ENCODE results near the gene SNCG. TPM values are rescaled to one million over a fixed set of nuclear protein-coding genes. Genes with fewer than 3 reads are reported as not detected.
A peak's percentile ranks its signal among the peaks of the same experiment; 100 is the strongest.

SNCG gene
- total and polyA plus RNA-seq, 4 experiments from 2014 or later: not detected

DNA sequence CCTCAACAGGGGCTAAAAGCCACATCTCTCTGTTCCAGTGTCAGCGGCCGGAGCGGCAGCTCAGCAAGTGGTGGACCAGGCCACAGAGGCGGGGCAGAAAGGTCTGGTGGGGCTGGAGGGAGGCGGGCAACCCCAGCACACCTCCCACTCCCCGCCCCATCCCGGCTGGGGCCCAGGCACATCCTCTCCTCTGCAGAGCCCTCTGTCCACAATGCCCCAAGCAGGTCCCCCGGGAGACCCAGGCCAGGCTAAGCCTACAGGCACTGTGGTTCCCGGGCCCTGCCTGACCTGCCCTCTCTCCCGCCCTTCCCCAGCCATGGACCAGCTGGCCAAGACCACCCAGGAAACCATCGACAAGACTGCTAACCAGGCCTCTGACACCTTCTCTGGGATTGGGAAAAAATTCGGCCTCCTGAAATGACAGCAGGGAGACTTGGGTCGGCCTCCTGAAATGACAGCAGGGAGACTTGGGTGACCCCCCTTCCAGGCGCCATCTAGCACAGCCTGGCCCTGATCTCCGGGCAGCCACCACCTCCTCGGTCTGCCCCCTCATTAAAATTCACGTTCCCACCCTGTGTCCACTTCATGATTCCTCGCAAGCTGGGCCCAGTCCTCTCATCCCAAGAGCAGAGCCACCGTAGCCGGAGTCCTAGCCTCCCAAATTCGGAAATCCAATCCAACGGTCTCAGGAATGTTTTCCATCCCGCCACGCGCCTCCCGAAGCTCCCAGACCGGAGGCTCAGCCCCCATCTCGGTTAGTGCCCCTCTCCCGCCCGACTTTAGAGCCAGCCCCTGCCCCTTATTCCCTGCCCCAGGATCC lies 12.0 kb downstream of the SNCG start:
- DNase-seq: peak in 1 of 5 donors; percentile 13
- no peaks in the 10 kb centered on the region for H3K9me3 Mint-ChIP-seq
- H3K4me3 Mint-ChIP-seq: peak overlapping the region; percentile 64 to 88 (median 83)
- Histone ChIP-seq H3K27ac (ENCODE audit: low read depth, low read length) (peak overlapping the region; percentile 76), H3K4me1 (ENCODE audit: insufficient read depth, low read length) (peaks cover 54% of the 10 kb centered on the region), H3K9me3 (ENCODE audit: control insufficient read depth in 1 of 2, low read length in 2 of 2) (no peaks in the 10 kb centered on the region), H3K36me3 (ENCODE audit: insufficient read depth, low read length) (no peaks in the 10 kb centered on the region), H3K27me3 (ENCODE audit: insufficient read depth, low read length) (no peaks in the 10 kb centered on the region), H3K4me3 (ENCODE audit: low read length in 2 of 2) (peak overlapping the region; percentile 52 to 68)
- CTCF ChIA-PET (ENCODE audit: partially characterized antibody): interaction anchor here (0.8 to 6.8 kb wide), 6 partner anchors 10 to 125 kb away, joined by 3 to 97 read pairs (median 3); partner anchors contain the start of genes MMRN2 and SHLD2
- H3K27me3 Mint-ChIP-seq: peaks cover 0 to 1% of the 10 kb centered on the region in 2 donors
- H3K27ac Mint-ChIP-seq: peak overlapping the region; percentile 90 to 96 (median 92)
- intact Hi-C loops (cut with micrococcal nuclease): no loop called here
- H3K4me1 Mint-ChIP-seq: peaks cover 27 to 62% (median 40%) of the 10 kb centered on the region in 4 donors
- POLR2A ChIA-PET (ENCODE audit: partially characterized antibody): interaction anchor here (0.7 to 3.1 kb wide), 12 partner anchors 10 to 892 kb away, joined by 3 to 26 read pairs (median 6); partner anchors contain the start of genes BMPR1A, GLUD1 and SHLD2
- H3K36me3 Mint-ChIP-seq: peaks cover 0 to 4% of the 10 kb centered on the region in 2 donors

- POLR2A ChIA-PET (ENCODE audit: partially characterized antibody): interaction anchor here (0.6 to 3.1 kb wide), 13 partner anchors 10 to 892 kb away, joined by 3 to 26 read pairs (median 6); partner anchors contain the start of genes BMPR1A, GLUD1 and SHLD2
- peaks cover 50% of the 10 kb centered on the region for H3K4me1 ChIP-seq (ENCODE audit: insufficient read depth, low read length)
Measured at GRCh38 chr10:86970982-86971231, 12.5 kb downstream of the SNCG start.

GRCh38 chr10:86971232-86971991 lies 13.0 kb downstream of the SNCG start:
- Histone ChIP-seq H3K27me3 (ENCODE audit: insufficient read depth, low read length) (no peaks in the 10 kb centered on the region), H3K36me3 (ENCODE audit: insufficient read depth, low read length) (no peaks in the 10 kb centered on the region), H3K9me3 (ENCODE audit: control insufficient read depth in 1 of 2, low read length in 2 of 2) (no peaks in the 10 kb centered on the region), H3K27ac (ENCODE audit: low read depth, low read length) (peak overlapping the region; percentile 76), H3K4me1 (ENCODE audit: insufficient read depth, low read length) (peaks cover 44% of the 10 kb centered on the region), H3K4me3 (ENCODE audit: low read length in 2 of 2) (peak overlapping the region; percentile 3 to 68)
- intact Hi-C loops (cut with micrococcal nuclease): loop anchor here (1.0 kb wide), 3 partner anchors 32 to 215 kb away; partner anchors contain the start of genes BMPR1A and GLUD1
- CTCF ChIA-PET (ENCODE audit: partially characterized antibody): interaction anchor here (0.8 to 6.8 kb wide), 4 partner anchors 11 to 124 kb away, joined by 3 to 97 read pairs (median 3); partner anchors contain the start of gene SHLD2
- peaks cover 0 to 4% of the 10 kb centered on the region in 2 donors for H3K36me3 Mint-ChIP-seq
- peaks cover 0 to 1% of the 10 kb centered on the region in 2 donors for H3K27me3 Mint-ChIP-seq
- DNase-seq: peak; percentile 92 to 96 (median 93)
- peak overlapping the region; percentile 90 to 96 (median 93) for H3K27ac Mint-ChIP-seq
- H3K4me1 Mint-ChIP-seq: peaks cover 19 to 52% (median 31%) of the 10 kb centered on the region in 4 donors
- POLR2A ChIA-PET (ENCODE audit: partially characterized antibody): interaction anchor here (0.6 to 3.1 kb wide), 12 partner anchors 11 to 891 kb away, joined by 3 to 26 read pairs (median 6); partner anchors contain the start of genes BMPR1A, GLUD1 and SHLD2
- no peaks in the 10 kb centered on the region for H3K9me3 Mint-ChIP-seq
- H3K4me3 Mint-ChIP-seq: peak overlapping the region; percentile 81 to 88 (median 84)

More at GRCh38 chr10:86970982-86971231, 12.5 kb downstream of the SNCG start:
- no peaks in the 10 kb centered on the region for H3K9me3 ChIP-seq (ENCODE audit: control insufficient read depth in 1 of 2, low read length in 2 of 2)
- peak overlapping the region; percentile 76 for H3K27ac ChIP-seq (ENCODE audit: low read depth, low read length)
- no peak for DNase-seq
- no peaks in the 10 kb centered on the region for H3K36me3 ChIP-seq (ENCODE audit: insufficient read depth, low read length)
- intact Hi-C loops (cut with micrococcal nuclease): loop anchor here (1.0 kb wide), 3 partner anchors 32 to 215 kb away; partner anchors contain the start of genes BMPR1A and GLUD1
- Mint-ChIP-seq H3K4me3 (peak overlapping the region; percentile 64 to 88 (median 83)), H3K36me3 (peaks cover 0 to 4% of the 10 kb centered on the region in 2 donors), H3K4me1 (peaks cover 24 to 57% (median 35%) of the 10 kb centered on the region in 4 donors), H3K27me3 (peaks cover 0 to 1% of the 10 kb centered on the region in 2 donors), H3K9me3 (no peaks in the 10 kb centered on the region), H3K27ac (peak overlapping the region; percentile 90 to 96 (median 92))
- CTCF ChIA-PET (ENCODE audit: partially characterized antibody): interaction anchor here (0.8 to 6.8 kb wide), 4 partner anchors 10 to 125 kb away, joined by 3 to 97 read pairs (median 3); partner anchors contain the start of gene SHLD2
- H3K4me3 ChIP-seq (ENCODE audit: low read length in 2 of 2): peak overlapping the region; percentile 52 to 68
- H3K27me3 ChIP-seq (ENCODE audit: insufficient read depth, low read length): no peaks in the 10 kb centered on the region

- peaks cover 0 to 1% of the 10 kb centered on the region in 2 donors for H3K27me3 Mint-ChIP-seq
- no peaks in the 10 kb centered on the region for H3K27me3 ChIP-seq (ENCODE audit: insufficient read depth, low read length)
- peak overlapping the region; percentile 71 to 97 (median 92) for H3K27ac Mint-ChIP-seq
Measured at GRCh38 chr10:86972613-86973380, 14.4 kb downstream of the SNCG start.

DNA sequence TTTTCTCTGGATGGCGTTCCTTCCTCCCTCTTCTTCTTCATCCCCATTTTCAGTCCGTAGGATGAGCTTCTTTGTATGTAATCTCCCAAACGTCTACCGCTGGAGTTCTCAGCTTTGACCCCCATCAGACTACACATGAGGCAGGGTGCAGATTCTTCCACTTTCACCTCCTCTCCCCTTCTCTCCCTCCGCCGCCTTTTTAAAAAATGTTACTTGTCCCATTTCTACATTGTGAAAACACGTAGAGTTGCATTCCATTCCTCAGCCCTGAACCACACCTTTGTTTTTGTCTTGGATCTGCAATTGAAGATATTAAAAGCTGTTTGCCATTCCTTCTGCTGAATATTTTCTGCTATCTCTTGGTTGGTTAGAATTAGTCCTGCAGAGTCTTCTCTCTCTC lies 16.1 kb downstream of the SNCG start:
- Histone ChIP-seq H3K4me3 (ENCODE audit: low read length in 2 of 2) (no peak overlapping the region), H3K9me3 (ENCODE audit: control insufficient read depth in 1 of 2, low read length in 2 of 2) (no peaks in the 10 kb centered on the region), H3K27me3 (ENCODE audit: insufficient read depth, low read length) (no peaks in the 10 kb centered on the region), H3K36me3 (ENCODE audit: insufficient read depth, low read length) (no peaks in the 10 kb centered on the region), H3K4me1 (ENCODE audit: insufficient read depth, low read length) (peaks cover 23% of the 10 kb centered on the region), H3K27ac (ENCODE audit: low read depth, low read length) (no peak overlapping the region)
- Mint-ChIP-seq H3K27ac (peak overlapping the region in 3 of 7 donors; percentile 3 to 78 (median 43)), H3K4me1 (peaks cover 11 to 28% (median 18%) of the 10 kb centered on the region in 4 donors), H3K27me3 (peaks cover 0 to 1% of the 10 kb centered on the region in 2 donors), H3K4me3 (no peak overlapping the region), H3K9me3 (no peaks in the 10 kb centered on the region), H3K36me3 (peaks cover 0 to 4% of the 10 kb centered on the region in 2 donors)
- no peak for DNase-seq
- ChIA-PET CTCF (ENCODE audit: partially characterized antibody) (interaction anchor here (1.2 kb wide), 1 partner anchor 33 kb away, joined by 3 read pairs; no protein-coding TSS in a partner anchor), POLR2A (ENCODE audit: partially characterized antibody) (no interaction called here)
- intact Hi-C loops (cut with micrococcal nuclease): no loop called here

More at GRCh38 chr10:86972613-86973380, 14.4 kb downstream of the SNCG start:
- DNase-seq: no peak
- Histone ChIP-seq H3K27ac (ENCODE audit: low read depth, low read length) (no peak overlapping the region), H3K4me3 (ENCODE audit: low read length in 2 of 2) (no peak overlapping the region), H3K36me3 (ENCODE audit: insufficient read depth, low read length) (no peaks in the 10 kb centered on the region), H3K9me3 (ENCODE audit: control insufficient read depth in 1 of 2, low read length in 2 of 2) (no peaks in the 10 kb centered on the region), H3K4me1 (ENCODE audit: insufficient read depth, low read length) (peaks cover 36% of the 10 kb centered on the region)
- CTCF ChIA-PET (ENCODE audit: partially characterized antibody): no interaction called here
- POLR2A ChIA-PET (ENCODE audit: partially characterized antibody): no interaction called here
- peaks cover 0 to 4% of the 10 kb centered on the region in 2 donors for H3K36me3 Mint-ChIP-seq
- H3K4me1 Mint-ChIP-seq: peaks cover 11 to 38% (median 22%) of the 10 kb centered on the region in 4 donors
- H3K9me3 Mint-ChIP-seq: no peaks in the 10 kb centered on the region
- intact Hi-C loops (cut with micrococcal nuclease): no loop called here
- peak overlapping the region; percentile 10 to 78 (median 39) for H3K4me3 Mint-ChIP-seq

- no peaks in the 10 kb centered on the region for H3K9me3 Mint-ChIP-seq
- POLR2A ChIA-PET (ENCODE audit: partially characterized antibody): no interaction called here
- Histone ChIP-seq H3K27me3 (ENCODE audit: insufficient read depth, low read length) (no peaks in the 10 kb centered on the region), H3K36me3 (ENCODE audit: insufficient read depth, low read length) (no peaks in the 10 kb centered on the region), H3K27ac (ENCODE audit: low read depth, low read length) (no peak overlapping the region), H3K4me3 (ENCODE audit: low read length in 2 of 2) (no peak overlapping the region), H3K4me1 (ENCODE audit: insufficient read depth, low read length) (peaks cover 7% of the 10 kb centered on the region), H3K9me3 (ENCODE audit: control insufficient read depth in 1 of 2, low read length in 2 of 2) (no peaks in the 10 kb centered on the region)
- H3K27me3 Mint-ChIP-seq: peaks cover 0 to 1% of the 10 kb centered on the region in 2 donors
- intact Hi-C loops (cut with micrococcal nuclease): no loop called here
- peaks cover 0 to 4% of the 10 kb centered on the region in 2 donors for H3K36me3 Mint-ChIP-seq
- H3K4me1 Mint-ChIP-seq: peaks cover 6 to 14% (median 9%) of the 10 kb centered on the region in 4 donors
- H3K27ac Mint-ChIP-seq: no peak overlapping the region
- CTCF ChIA-PET (ENCODE audit: partially characterized antibody): interaction anchor here (0.6 to 1.3 kb wide), 2 partner anchors 9 to 38 kb away, joined by 3 read pairs; no protein-coding TSS in a partner anchor
- DNase-seq: no peak
- H3K4me3 Mint-ChIP-seq: no peak overlapping the region
Measured at GRCh38 chr10:86976362-86977056, 18.1 kb downstream of the SNCG start.
